AG09319 (cell line): Measurements from ENCODE around the gene RIT2.

Experiments used
- DNase-seq: peaks from one replicate; pipeline ENCODE4 v3.0.0-alpha.2; 2010; ENCODE audit warnings: low read depth; ENCODE audit errors: extremely low read depth
- CTCF ChIP-seq: IDR thresholded peaks from 2 replicates; pipeline ENCODE4 v1.5.1; 2011; ENCODE audit warnings: low read depth, mild to moderate bottlenecking, inconsistent platforms, low read length, moderate library complexity

The RIT2 gene

GRCh38 chr18:42712065-42712464, 403.4 kb downstream of the RIT2 start:
- TF ChIP-seq CTCF: no peak
- no peak for DNase-seq

- no peak for TF ChIP-seq CTCF
- no peak for DNase-seq
Measured at GRCh38 chr18:42707080-42707479, 408.4 kb downstream of the RIT2 start.

- no peak for DNase-seq
- TF ChIP-seq CTCF: no peak
Measured at GRCh38 chr18:42706618-42707017, 408.9 kb downstream of the RIT2 start.

- TF ChIP-seq CTCF: no peak
- no peak for DNase-seq
Measured at GRCh38 chr18:42706029-42706608, 409.4 kb downstream of the RIT2 start.
